ENCODE measurements around the gene MRPL1.
"Not testable (repeated sequence)": the region's sequence is repeated elsewhere in the genome, so short reads cannot be mapped to it uniquely, and the experiment has no call there.

Gene MRPL1

GRCh38 chr4:77982900-77983540 is 120.4 kb downstream of the MRPL1 start:
- peak; percentile 19 for DNase-seq (ENCODE audit: low read depth, low spot score)

- DNase-seq (ENCODE audit: low read depth, low spot score), result not testable (repeated sequence)
Measured at GRCh38 chr4:77983612-77984311, 121.1 kb downstream of the MRPL1 start.

- DNase-seq (ENCODE audit: low read depth, low spot score), result no peak
Measured at GRCh38 chr4:77989968-77990367, 127.3 kb downstream of the MRPL1 start.

- no peak for DNase-seq (ENCODE audit: low read depth, low spot score)
Measured at GRCh38 chr4:77990456-77990855, 127.8 kb downstream of the MRPL1 start.

- no peak for DNase-seq (ENCODE audit: low read depth, low spot score)
Measured at GRCh38 chr4:77990904-77991358, 128.3 kb downstream of the MRPL1 start.

- no peak for DNase-seq (ENCODE audit: low read depth, low spot score)
Measured at GRCh38 chr4:77992581-77992980, 130.0 kb downstream of the MRPL1 start.

- DNase-seq (ENCODE audit: low read depth, low spot score), result peak; percentile 73
Measured at GRCh38 chr4:77994194-77994721, 131.6 kb downstream of the MRPL1 start.

- no peak for DNase-seq (ENCODE audit: low read depth, low spot score)
Measured at GRCh38 chr4:77996076-77996475, 133.4 kb downstream of the MRPL1 start.

GRCh38 chr4:78001531-78001930 is 138.9 kb downstream of the MRPL1 start:
- no peak for DNase-seq (ENCODE audit: low read depth, low spot score)

- peak; percentile 8 for DNase-seq (ENCODE audit: low read depth, low spot score)
Measured at GRCh38 chr4:78002260-78002659, 139.6 kb downstream of the MRPL1 start.

Measured in ELF-1 (cell line).